GM18502 (cell line): ENCODE measurements around the gene SLC25A25.
"Not testable (repeated sequence)": the region's sequence is repeated elsewhere in the genome, so short reads cannot be mapped to it uniquely, and the experiment has no call there.

Experiments used
- ATAC-seq: cut with Tn5 transposase; IDR thresholded peaks from one replicate; pipeline ENCODE4 v1.9.1; 2021; ENCODE audit warnings: mild to moderate bottlenecking; ENCODE audit not compliant: unreplicated experiment, poor library complexity

The SLC25A25 gene

GRCh38 chr9:128067645-128068385 is at the start of gene SLC25A25:
TSS of gene SLC25A25 (plus strand) at chr9:128068232. CDS start at chr9:128068320, 88 bp downstream.
- peak; percentile 75 for ATAC-seq

DNA sequence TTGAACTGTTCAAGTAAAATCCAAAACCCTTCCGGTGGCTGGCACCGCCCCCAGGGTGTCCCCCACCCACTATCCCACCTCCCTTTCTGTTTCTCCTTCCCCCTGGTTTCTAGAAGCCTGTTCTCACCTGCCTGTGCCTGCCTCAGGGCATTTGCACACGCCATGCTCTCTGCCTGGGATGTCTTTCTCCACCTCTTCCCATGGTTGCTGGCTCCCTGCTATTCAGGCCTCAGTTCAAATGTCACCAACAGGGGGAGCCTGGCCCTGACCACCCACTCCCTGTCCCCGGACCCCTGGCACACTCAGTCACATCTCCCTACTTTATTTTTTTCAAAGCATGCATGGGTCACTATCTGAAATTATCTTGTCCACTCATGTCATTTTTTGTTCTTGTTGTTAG is 47.3 kb upstream of the SLC25A25 start:
- ATAC-seq, result no peak

DNA sequence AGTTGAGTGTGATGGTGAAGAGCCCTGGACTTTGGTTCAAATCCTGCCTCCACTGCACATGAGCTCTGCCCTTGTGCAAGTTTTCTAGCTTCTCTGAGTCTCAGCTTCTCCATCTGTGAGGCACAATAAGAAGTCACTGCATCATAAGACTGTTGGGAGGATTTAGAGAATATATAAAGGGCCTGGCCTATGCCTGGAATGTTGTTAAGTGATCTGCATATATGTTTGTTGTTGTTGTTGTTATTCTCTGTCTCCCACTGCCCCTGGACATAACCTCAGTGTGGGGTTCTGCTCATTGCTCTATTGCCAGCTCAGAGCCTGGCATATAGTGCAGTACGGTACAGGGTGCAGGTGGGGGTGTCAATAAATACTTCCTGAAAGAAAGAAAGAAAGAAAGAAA is 46.9 kb upstream of the SLC25A25 start:
- no peak for ATAC-seq

GRCh38 chr9:128022886-128023285 is 45.1 kb upstream of the SLC25A25 start:
- no peak for ATAC-seq

DNA sequence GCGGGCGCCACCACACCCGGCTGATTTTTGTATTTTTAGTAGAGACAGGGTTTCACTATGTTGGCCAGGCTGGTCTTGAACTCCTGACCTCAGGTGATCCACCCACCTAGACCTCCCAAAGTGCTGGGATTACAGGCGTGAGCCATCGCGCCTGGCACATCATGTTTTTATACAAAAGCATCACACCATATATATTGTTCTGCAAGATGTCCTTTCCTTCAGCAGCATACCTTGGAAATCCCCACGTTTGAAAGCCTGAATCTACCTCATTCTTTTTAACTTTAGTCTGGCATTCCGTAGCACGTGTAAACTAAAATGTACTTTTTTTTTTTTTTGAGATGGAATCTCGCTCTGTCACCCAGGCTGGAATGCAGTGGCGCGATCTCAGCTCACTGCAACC is 44.4 kb upstream of the SLC25A25 start:
- ATAC-seq, result not testable (repeated sequence)

GRCh38 chr9:128024761-128025308 is 43.2 kb upstream of the SLC25A25 start:
- no peak for ATAC-seq

- ATAC-seq, result no peak
These were observed 42.3 kb upstream of the SLC25A25 start for GRCh38 chr9:128025736-128026135.

- peak; percentile 47 for ATAC-seq
These were observed 41.7 kb upstream of the SLC25A25 start for GRCh38 chr9:128026255-128026772.

DNA sequence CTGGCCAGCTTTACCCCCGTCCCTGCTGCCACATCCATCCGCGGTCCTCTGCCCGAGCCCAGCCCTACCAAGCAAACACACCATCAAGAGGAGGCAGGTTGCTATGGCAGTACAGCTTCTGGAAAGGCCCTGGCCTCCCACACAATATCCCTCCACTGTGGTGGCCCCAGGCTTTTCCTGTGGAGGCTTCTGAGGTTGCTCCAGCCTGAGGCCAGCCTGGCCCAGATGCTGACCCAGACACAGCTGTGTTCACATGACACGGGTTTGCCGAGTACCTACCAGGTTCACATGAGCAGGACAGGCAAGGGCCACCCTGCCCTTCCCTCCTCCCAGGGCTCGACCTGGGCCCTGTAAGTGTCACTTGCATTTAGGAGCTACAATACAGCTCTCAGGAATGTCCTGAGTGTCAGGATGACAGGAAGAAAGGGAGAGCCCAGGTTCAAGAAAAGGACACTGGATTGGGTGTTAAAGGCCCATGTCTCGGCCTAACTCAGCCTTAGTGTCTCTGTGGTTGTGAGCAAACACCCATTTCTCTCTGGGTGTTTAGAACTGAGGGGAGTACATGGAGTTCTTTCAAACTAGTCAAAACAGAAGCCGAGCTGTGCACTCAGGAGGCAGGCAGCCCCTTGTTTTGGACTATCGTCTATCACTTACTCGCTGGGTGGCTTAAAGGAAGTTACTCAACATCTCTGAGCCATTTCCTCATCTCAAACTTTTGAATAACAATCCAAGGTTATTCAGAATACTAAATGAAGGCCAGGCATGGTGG is 41.1 kb upstream of the SLC25A25 start:
- no peak for ATAC-seq

- no peak for ATAC-seq
These were observed 40.3 kb upstream of the SLC25A25 start for GRCh38 chr9:128027705-128028104.

DNA sequence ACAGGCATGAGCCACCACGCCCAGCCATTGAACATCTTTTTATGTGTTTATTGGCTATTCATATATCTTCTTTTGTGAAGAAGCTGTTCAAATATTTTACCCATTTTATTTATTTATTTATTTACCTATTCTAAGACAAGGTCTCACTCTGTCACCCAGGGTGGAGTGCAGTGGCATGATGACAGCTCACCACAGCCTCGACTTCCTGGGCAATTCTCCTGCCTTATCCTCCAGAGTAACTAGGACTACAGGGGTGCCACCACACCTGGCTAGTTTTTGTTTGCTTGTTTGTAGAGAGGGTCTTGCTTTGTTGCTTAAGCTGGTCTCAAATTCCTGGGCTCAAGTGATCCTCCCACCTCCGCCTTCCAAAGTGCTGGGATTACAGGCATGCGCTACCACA is 34.4 kb upstream of the SLC25A25 start:
- ATAC-seq, result no peak

GRCh38 chr9:128034821-128035652 is 33.0 kb upstream of the SLC25A25 start:
- peak; percentile 49 for ATAC-seq

DNA sequence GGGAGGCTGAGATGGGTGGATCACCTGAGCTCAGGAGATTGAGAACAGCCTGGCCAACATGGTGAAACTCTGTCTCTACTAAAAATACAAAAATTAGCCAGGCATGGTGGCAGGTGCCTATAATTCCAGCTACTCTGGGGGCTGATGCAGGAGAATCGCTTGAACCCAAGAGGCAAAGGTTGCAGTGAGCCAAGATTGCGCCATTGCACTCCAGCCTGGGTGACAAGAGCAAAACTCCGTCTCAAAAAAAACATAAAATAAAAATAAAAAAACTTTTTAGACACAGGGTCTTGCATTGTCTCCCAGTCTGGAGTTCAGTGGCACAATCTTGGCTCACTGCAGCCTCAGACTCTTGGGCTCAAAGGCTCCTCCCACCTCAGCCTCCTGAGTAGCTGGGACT is 31.5 kb upstream of the SLC25A25 start:
- ATAC-seq, result not testable (repeated sequence)

DNA sequence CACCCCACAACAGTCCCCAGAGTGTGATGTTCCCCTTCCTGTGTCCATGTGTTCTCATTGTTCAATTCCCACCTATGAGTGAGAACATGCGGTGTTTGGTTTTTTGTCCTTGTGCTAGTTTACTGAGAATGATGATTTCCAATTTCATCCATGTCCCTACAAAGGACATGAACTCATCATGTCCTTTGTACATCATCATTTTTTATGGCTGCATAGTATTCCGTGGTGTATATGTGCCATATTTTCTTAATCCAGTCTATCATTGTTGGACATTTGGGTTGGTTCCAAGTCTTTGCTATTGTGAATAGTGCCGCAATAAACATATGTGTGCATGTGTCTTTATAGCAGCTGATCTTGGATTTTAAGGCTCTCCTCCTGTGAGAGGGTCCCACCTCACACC is 27.2 kb upstream of the SLC25A25 start:
- not testable (repeated sequence) for ATAC-seq

- ATAC-seq, result no peak
These were observed 26.0 kb upstream of the SLC25A25 start for GRCh38 chr9:128042043-128042442.

GRCh38 chr9:128043467-128043868 is 24.6 kb upstream of the SLC25A25 start:
- ATAC-seq, result no peak

GRCh38 chr9:128045409-128045808 is 22.6 kb upstream of the SLC25A25 start:
- not testable (repeated sequence) for ATAC-seq

- ATAC-seq, result no peak
These were observed 22.2 kb upstream of the SLC25A25 start for GRCh38 chr9:128045831-128046230.

DNA sequence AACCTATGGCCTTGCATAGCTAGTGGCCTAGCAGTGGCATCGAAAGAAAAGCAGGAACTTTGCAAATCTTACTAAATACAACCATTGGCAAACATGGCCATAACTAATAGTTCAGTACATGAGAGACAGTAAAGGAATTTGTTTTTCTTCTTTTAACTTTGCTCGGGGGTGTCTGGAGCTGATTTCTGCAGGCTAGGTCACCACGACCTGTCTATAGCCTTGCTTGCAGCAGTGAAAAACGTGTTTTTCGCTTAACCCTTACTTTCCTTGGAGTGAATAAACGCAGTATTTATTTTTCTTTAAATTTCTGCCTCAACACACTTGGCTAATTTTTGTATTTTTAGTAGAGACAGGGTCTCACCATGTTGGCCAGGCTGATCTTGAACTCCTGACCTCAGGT is 20.8 kb upstream of the SLC25A25 start:
- ATAC-seq, result no peak

DNA sequence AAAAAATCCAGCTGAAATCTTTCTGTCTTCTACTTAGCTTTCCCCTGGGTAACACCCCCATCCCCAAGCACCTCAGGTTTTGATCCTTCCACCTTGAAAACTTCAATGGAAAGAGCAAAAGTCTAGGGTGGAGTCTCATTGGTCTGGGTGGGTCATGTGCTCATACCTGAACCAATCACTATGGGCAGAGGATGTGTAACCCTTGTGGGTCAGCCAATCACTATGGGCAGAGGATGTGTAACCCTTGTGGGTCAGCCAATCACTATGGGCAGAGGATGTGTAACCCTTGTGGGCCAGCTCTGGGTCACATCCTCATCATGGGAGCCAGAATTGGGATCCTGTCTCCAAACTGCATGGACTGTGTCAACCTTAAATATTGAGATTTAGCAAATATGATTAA is 19.4 kb upstream of the SLC25A25 start:
- ATAC-seq, result no peak
